IMR-90 (cell line): ENCODE results near the gene SLC2A6.

Experiments used
- MXI1 ChIP-seq: IDR thresholded peaks from 2 replicates; pipeline ENCODE4 v1.6.1; 2012; ENCODE audit warnings: low read depth, mild to moderate bottlenecking, low read length, moderate library complexity, borderline replicate concordance
- POLR2A ChIP-seq: IDR thresholded peaks from 2 replicates; pipeline ENCODE4 v1.6.1; 2012; ENCODE audit warnings: mild to moderate bottlenecking, low read depth, low read length
- TF ChIP-seq, protein P1 (sequence below): conservative IDR thresholded peaks from 2 replicates; pipeline ENCODE4 v1.5.1; 2012; ENCODE audit warnings: mild to moderate bottlenecking, low read depth, low read length, improper control_type of control experiment

DNA sequence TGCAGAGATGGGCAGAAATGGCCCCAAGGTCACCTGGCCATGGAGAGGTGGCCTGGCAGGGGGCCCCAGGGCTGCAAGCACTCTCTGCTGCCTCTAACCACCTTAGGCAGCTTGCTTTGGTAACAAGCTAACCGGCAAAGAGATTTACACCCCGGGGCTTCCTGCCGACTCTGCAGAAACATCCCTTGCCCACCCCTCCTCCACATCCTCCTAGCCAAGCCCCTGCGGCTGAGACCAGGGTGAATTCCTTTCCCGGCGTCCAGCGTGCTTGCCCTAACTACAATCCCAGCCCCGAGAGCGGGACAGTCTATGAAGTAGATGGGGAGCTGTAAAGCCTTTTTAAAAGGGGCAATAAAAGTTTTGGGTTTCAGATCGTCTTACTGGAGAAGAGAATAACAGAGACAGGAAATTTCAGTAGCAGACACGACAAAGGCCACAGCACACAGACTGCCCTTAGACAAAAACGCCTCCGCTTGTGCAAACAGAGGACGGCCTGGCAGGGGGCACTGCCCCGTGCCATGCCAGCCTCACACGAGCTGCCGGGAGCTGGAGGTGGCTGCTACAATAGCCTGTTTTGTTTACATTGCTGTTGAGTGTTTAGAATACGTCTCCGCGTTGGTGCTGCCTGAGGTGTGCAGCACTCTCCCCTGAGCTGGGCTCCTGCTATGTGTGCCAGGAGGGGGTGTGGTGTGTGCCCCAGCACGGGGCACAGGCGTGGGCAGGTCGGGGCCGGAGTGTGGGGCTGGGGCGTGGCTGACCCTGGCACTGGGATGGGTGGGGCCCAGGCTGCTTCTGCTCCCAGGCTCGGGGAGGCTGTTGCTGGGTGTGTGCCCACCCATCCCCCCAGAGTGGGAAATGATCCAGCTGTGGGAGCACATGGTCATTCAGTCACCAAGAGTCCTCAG is 30.5 kb upstream of the SLC2A6 start:
- TF ChIP-seq, protein P1, sequence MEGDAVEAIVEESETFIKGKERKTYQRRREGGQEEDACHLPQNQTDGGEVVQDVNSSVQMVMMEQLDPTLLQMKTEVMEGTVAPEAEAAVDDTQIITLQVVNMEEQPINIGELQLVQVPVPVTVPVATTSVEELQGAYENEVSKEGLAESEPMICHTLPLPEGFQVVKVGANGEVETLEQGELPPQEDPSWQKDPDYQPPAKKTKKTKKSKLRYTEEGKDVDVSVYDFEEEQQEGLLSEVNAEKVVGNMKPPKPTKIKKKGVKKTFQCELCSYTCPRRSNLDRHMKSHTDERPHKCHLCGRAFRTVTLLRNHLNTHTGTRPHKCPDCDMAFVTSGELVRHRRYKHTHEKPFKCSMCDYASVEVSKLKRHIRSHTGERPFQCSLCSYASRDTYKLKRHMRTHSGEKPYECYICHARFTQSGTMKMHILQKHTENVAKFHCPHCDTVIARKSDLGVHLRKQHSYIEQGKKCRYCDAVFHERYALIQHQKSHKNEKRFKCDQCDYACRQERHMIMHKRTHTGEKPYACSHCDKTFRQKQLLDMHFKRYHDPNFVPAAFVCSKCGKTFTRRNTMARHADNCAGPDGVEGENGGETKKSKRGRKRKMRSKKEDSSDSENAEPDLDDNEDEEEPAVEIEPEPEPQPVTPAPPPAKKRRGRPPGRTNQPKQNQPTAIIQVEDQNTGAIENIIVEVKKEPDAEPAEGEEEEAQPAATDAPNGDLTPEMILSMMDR, result no peak
- TF ChIP-seq POLR2A, result no peak
- TF ChIP-seq MXI1, result no peak
